ENCODE data around the gene IPO11. TPM values are rescaled to one million over a fixed set of nuclear protein-coding genes. Genes with fewer than 3 reads are reported as not detected.

The IPO11 gene
- total and polyA plus RNA-seq, 2 of the 4 experiments (the other 2 are of a cell fraction), result 12.6 to 40.0 TPM

GRCh38 chr5:62600560-62601252, 188.1 kb downstream of the IPO11 start:
- POLR2A ChIA-PET (ENCODE audit: unreplicated experiment), result no interaction called here

More at GRCh38 chr5:62600560-62601252, 188.1 kb downstream of the IPO11 start:
- H3K79me1 ChIP-seq (ENCODE audit: low read depth in 1 of 2, low read length in 2 of 2), result no peaks in the 10 kb centered on the region
- peaks cover 4% of the 10 kb centered on the region for H3K36me3 ChIP-seq (ENCODE audit: control insufficient read depth, insufficient read depth, low read length)
- in situ Hi-C loops (cut with MboI; ENCODE audit: low sequenced_read_pairs) (no loop called here), dilution Hi-C loops (cut with HindIII; ENCODE audit: low sequenced_read_pairs, unreplicated experiment) (no loop called here), intact Hi-C loops (cut with micrococcal nuclease) (no loop called here)
- no peak overlapping the region for H3K9ac ChIP-seq (ENCODE audit: low read depth, low read length)
- no peaks in the 10 kb centered on the region for H3K9me3 ChIP-seq (ENCODE audit: control insufficient read depth, insufficient read depth, low read length)
- H2BK5ac ChIP-seq (ENCODE audit: low read depth, low read length, poor library complexity, severe bottlenecking), result no peak overlapping the region
- H3K4me3 ChIP-seq (ENCODE audit: insufficient read depth, low read depth, low read length), result no peak overlapping the region
- CTCF ChIA-PET, result no interaction called here
- no peak overlapping the region for H4K8ac ChIP-seq (ENCODE audit: low read depth in 2 of 2, low read length in 2 of 2)
- no peak overlapping the region for H2BK15ac ChIP-seq (ENCODE audit: low read depth, low read length)
- H3K18ac ChIP-seq (ENCODE audit: low read depth, low read length), result no peak overlapping the region
- no peak overlapping the region for H2BK20ac ChIP-seq (ENCODE audit: low read depth, low read length)
- H3K9me1 ChIP-seq (ENCODE audit: insufficient read depth, low read length), result 0 out of 2 replicates have a peak, but pooled peaks cover 4% of the 10 kb centered on the region
- no peak overlapping the region for H3K14ac ChIP-seq (replicated peaks; ENCODE audit: low read depth, low read length)
- no TSS peak for BruUV-seq (replicated peaks)
- H4K20me1 ChIP-seq (ENCODE audit: insufficient read depth, low read length), result no peaks in the 10 kb centered on the region
- no CpG with 5 or more reads among the region's 3 CpGs for WGBS, 2 experiments (ENCODE audit: extremely low coverage in 2 of 2, insufficient read length in 1 of 2)
- H3K4me1 ChIP-seq (ENCODE audit: control insufficient read depth, insufficient read depth, low read length), result no peaks in the 10 kb centered on the region
- no peak for TF ChIP-seq FOS (IDR thresholded peaks at IDR 0.05; ENCODE audit: low read depth, low read length)
- TF ChIP-seq NFE2L2 (IDR thresholded peaks at IDR 0.05; ENCODE audit: low read depth, low read length), result no peak
- TF ChIP-seq, protein P1, sequence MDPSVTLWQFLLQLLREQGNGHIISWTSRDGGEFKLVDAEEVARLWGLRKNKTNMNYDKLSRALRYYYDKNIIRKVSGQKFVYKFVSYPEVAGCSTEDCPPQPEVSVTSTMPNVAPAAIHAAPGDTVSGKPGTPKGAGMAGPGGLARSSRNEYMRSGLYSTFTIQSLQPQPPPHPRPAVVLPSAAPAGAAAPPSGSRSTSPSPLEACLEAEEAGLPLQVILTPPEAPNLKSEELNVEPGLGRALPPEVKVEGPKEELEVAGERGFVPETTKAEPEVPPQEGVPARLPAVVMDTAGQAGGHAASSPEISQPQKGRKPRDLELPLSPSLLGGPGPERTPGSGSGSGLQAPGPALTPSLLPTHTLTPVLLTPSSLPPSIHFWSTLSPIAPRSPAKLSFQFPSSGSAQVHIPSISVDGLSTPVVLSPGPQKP (IDR thresholded peaks at IDR 0.05; ENCODE audit: borderline replicate concordance, low read depth, low read length), result no peak
- TF ChIP-seq MAFK (IDR thresholded peaks at IDR 0.05; ENCODE audit: low read depth, low read length), result no peak
- no peak for TF ChIP-seq SMC3 (IDR thresholded peaks at IDR 0.05; ENCODE audit: low read depth, low read length)
- no peak for TF ChIP-seq RFX5 (IDR thresholded peaks at IDR 0.05; ENCODE audit: low read depth, low read length)
- no peak for TF ChIP-seq MAZ (IDR thresholded peaks at IDR 0.05; ENCODE audit: borderline replicate concordance, low read depth, low read length)
- TF ChIP-seq, protein P2, sequence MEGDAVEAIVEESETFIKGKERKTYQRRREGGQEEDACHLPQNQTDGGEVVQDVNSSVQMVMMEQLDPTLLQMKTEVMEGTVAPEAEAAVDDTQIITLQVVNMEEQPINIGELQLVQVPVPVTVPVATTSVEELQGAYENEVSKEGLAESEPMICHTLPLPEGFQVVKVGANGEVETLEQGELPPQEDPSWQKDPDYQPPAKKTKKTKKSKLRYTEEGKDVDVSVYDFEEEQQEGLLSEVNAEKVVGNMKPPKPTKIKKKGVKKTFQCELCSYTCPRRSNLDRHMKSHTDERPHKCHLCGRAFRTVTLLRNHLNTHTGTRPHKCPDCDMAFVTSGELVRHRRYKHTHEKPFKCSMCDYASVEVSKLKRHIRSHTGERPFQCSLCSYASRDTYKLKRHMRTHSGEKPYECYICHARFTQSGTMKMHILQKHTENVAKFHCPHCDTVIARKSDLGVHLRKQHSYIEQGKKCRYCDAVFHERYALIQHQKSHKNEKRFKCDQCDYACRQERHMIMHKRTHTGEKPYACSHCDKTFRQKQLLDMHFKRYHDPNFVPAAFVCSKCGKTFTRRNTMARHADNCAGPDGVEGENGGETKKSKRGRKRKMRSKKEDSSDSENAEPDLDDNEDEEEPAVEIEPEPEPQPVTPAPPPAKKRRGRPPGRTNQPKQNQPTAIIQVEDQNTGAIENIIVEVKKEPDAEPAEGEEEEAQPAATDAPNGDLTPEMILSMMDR (conservative IDR thresholded peaks at IDR 0.05; ENCODE audit: low read depth, low read length), result no peak
- no peak for TF ChIP-seq POLR2A (IDR thresholded peaks at IDR 0.05; ENCODE audit: low read depth, low read length)
- TF ChIP-seq RAD21 (IDR thresholded peaks at IDR 0.05; ENCODE audit: low read length), result no peak
- no peak for TF ChIP-seq CHD1 (IDR thresholded peaks at IDR 0.05; ENCODE audit: low read depth, low read length)
- no peak for TF ChIP-seq RCOR1 (IDR thresholded peaks at IDR 0.05; ENCODE audit: insufficient replicate concordance, low read length)
- H2AK5ac ChIP-seq (ENCODE audit: low read depth, low read length), result no peak overlapping the region
- H2BK120ac ChIP-seq (ENCODE audit: low read depth, low read length), result no peak overlapping the region
- H3K56ac ChIP-seq (ENCODE audit: extremely low read depth, insufficient read depth, low read length), result no peak overlapping the region
- H3K4me2 ChIP-seq (ENCODE audit: low read depth, low read length), result no peak overlapping the region
- no peak overlapping the region for H3K4ac ChIP-seq (ENCODE audit: low read depth, low read length)
- H4K5ac ChIP-seq (ENCODE audit: low read depth, low read length), result no peak overlapping the region
- no peak overlapping the region for H3K27ac ChIP-seq (ENCODE audit: insufficient read depth, low read length)
- ATAC-seq (ENCODE audit: low read depth), result no peak
- no peak overlapping the region for H4K91ac ChIP-seq (ENCODE audit: insufficient read depth, low read depth, low read length)
- H2AK9ac ChIP-seq (replicated peaks; ENCODE audit: low read depth, low read length, poor library complexity), result no peak overlapping the region
- H3K23ac ChIP-seq (ENCODE audit: low read depth, low read length), result no peak overlapping the region
- H3K27me3 ChIP-seq (ENCODE audit: control insufficient read depth, insufficient read depth, low read length), result no peaks in the 10 kb centered on the region
- H2AFZ ChIP-seq (replicated peaks; ENCODE audit: low read length, poor library complexity), result no peak overlapping the region
- DNase-seq, result no peak

Data from IMR-90 (cell line).